CD14-positive monocyte (primary cell): ENCODE results near the gene SLC12A9. TPM values are rescaled to one million over a fixed set of nuclear protein-coding genes. Genes with fewer than 3 reads are reported as not detected.

Experiments used
- DNase-seq, 3 donors: peaks; one replicate each; pipeline ENCODE4 v3.0.0-alpha.2; 2011 to 2022
- H2AFZ ChIP-seq: 2 replicates; pipeline ENCODE4 v1.6.0; 2012; ENCODE audit warnings: mild to moderate bottlenecking, low read depth, low read length, inconsistent platforms; ENCODE audit not compliant: insufficient read depth, poor library complexity, severe bottlenecking
- H3K27ac ChIP-seq, 2 donors: 1 replicate in 1 of 2; 2 replicates in 1 of 2; pipeline ENCODE4 v1.5.1; 2012 to 2013; ENCODE audit warnings: low read length in 2 of 2, control low read depth in 1 of 2, inconsistent platforms in 1 of 2, low read depth in 1 of 2, mild to moderate bottlenecking in 1 of 2
- H3K27me3 ChIP-seq, 2 donors: one replicate each; pipeline versions ENCODE4 v1.6.0 to v1.6.1; 2011 to 2013; ENCODE audit warnings: low read length in 2 of 2; ENCODE audit not compliant: control insufficient read depth in 2 of 2, insufficient read depth in 2 of 2
- H3K36me3 ChIP-seq, 2 donors: replicated peaks in 1 of 2; 1 replicate in 1 of 2; 2 replicates in 1 of 2; pipeline versions ENCODE4 v1.5.1 to v1.6.1; 2012 to 2013; ENCODE audit warnings: low read length in 2 of 2, control low read depth in 1 of 2, inconsistent platforms in 1 of 2, mild to moderate bottlenecking in 1 of 2; ENCODE audit not compliant: insufficient read depth in 2 of 2, control insufficient read depth in 1 of 2
- H3K4me1 ChIP-seq, 2 donors: 1 replicate in 1 of 2; 2 replicates in 1 of 2; pipeline versions ENCODE4 v1.5.1 to v1.6.1; 2012 to 2013; ENCODE audit warnings: low read length in 2 of 2, control low read depth in 1 of 2, inconsistent platforms in 1 of 2, mild to moderate bottlenecking in 1 of 2, moderate library complexity in 1 of 2; ENCODE audit not compliant: insufficient read depth in 2 of 2, control insufficient read depth in 1 of 2
- H3K4me2 ChIP-seq: replicated peaks from 2 replicates; pipeline ENCODE3; 2012; ENCODE audit warnings: low read length, moderate library complexity, mild to moderate bottlenecking; ENCODE audit not compliant: poor library complexity, severe bottlenecking; ENCODE audit errors: extremely low read depth
- H3K4me3 ChIP-seq, 3 experiments: fragments of 200-600 bp in 1 of 3; sonication (generic) in 1 of 3; replicated peaks in 1 of 3; 1 replicate in 2 of 3; 2 replicates in 1 of 3; pipeline ENCODE4 v1.5.1; 2011 to 2013; ENCODE audit warnings: low read length in 3 of 3, mild to moderate bottlenecking in 3 of 3, control low read depth in 2 of 3, low read depth in 2 of 3, inconsistent platforms in 1 of 3, moderate library complexity in 1 of 3
- H3K79me2 ChIP-seq: 2 replicates; pipeline ENCODE4 v1.6.0; 2012; ENCODE audit warnings: mild to moderate bottlenecking, control low read depth, inconsistent platforms, low read length, moderate library complexity; ENCODE audit not compliant: insufficient read depth
- H3K9ac ChIP-seq: 2 replicates; pipeline ENCODE4 v1.6.0; 2017; ENCODE audit warnings: low read length, mild to moderate bottlenecking; ENCODE audit not compliant: insufficient read depth, poor library complexity, severe bottlenecking
- H3K9me3 ChIP-seq, 2 donors: replicated peaks in 1 of 2; 1 replicate in 1 of 2; 2 replicates in 1 of 2; pipeline versions ENCODE4 v1.5.1 to v1.6.1; 2012 to 2013; ENCODE audit warnings: low read length in 2 of 2, control low read depth in 1 of 2; ENCODE audit not compliant: control insufficient read depth in 1 of 2, insufficient read depth in 1 of 2
- H4K20me1 ChIP-seq: 2 replicates; pipeline ENCODE4 v1.6.0; 2012; ENCODE audit warnings: mild to moderate bottlenecking, low read length, control low read depth, moderate library complexity; ENCODE audit not compliant: insufficient read depth
- H3K27ac Mint-ChIP-seq, 7 donors: one replicate each; pipeline ENCODE4 v1.8.0; 2020; ENCODE audit warnings: mild to moderate bottlenecking in 7 of 7, mixed read lengths in 7 of 7, moderate library complexity in 6 of 7, inconsistent platforms in 2 of 7
- H3K27me3 Mint-ChIP-seq, 3 donors: one replicate each; pipeline ENCODE4 v1.8.0; 2021 to 2022; ENCODE audit warnings: low read depth in 3 of 3, mild to moderate bottlenecking in 3 of 3, mixed read lengths in 3 of 3, moderate library complexity in 3 of 3, inconsistent platforms in 1 of 3
- H3K36me3 Mint-ChIP-seq, 2 donors: one replicate each; pipeline ENCODE4 v1.8.0; 2020; ENCODE audit warnings: mixed read lengths in 2 of 2, inconsistent platforms in 1 of 2, mild to moderate bottlenecking in 1 of 2
- H3K4me1 Mint-ChIP-seq: one replicate; pipeline ENCODE4 v1.8.0; 2020; ENCODE audit warnings: mild to moderate bottlenecking, mixed read lengths
- H3K4me3 Mint-ChIP-seq, 2 donors: one replicate each; pipeline ENCODE4 v1.8.0; 2020; ENCODE audit warnings: mild to moderate bottlenecking in 2 of 2, mixed read lengths in 2 of 2, moderate library complexity in 1 of 2
- H3K9me3 Mint-ChIP-seq, 7 donors: one replicate each; pipeline ENCODE4 v1.8.0; 2020 to 2022; ENCODE audit warnings: mixed read lengths in 7 of 7, mild to moderate bottlenecking in 6 of 7, moderate library complexity in 6 of 7, inconsistent platforms in 2 of 7
- CTCF ChIP-seq: fragments of 200-600 bp; IDR thresholded peaks from one replicate; pipeline ENCODE4 v1.8.0; 2022; ENCODE audit warnings: antibody characterized with exemption, mild to moderate bottlenecking
- WGBS: methylation state at CpG from one replicate; pipeline ENCODE4 v1.1.5; 2013; ENCODE audit warnings: missing lambda C conversion rate; ENCODE audit not compliant: insufficient coverage; 5-methylcytosine and 5-hydroxymethylcytosine counted together
- intact Hi-C, 2 donors: fragments of 100-400 bp; cut with micrococcal nuclease; formaldehyde crosslinking; loops; one replicate each; pipeline versions ENCODE4 v1.15.0 to v1.15.1; 2023
- polyA plus RNA-seq, 3 donors: library from polyadenylated mRNA; depleted of rRNA in 1 of 3; unstranded in 2 of 3; stranded (reverse) in 1 of 3; fragments of 300-500 nt in 2 of 3; fragments of >200 nt in 1 of 3; fragmentation: Illumina TruSeq in 2 of 3; gene quantifications; 1 replicate in 2 of 3; 2 replicates in 1 of 3; pipeline ENCODE4 v1.2.3, GENCODE V29; 2012 to 2021

Gene SLC12A9
- polyA plus RNA-seq, 3 donors, result 18.8 to 119 (median 19.3) TPM

- peaks cover 2 to 4% (median 2%) of the 10 kb centered on the region in 3 donors for H3K27me3 Mint-ChIP-seq
- Histone ChIP-seq H2AFZ (peak overlapping the region; percentile 85), H3K9me3 (no peaks in the 10 kb centered on the region), H3K36me3 (peaks cover 39 to 44% of the 10 kb centered on the region in 2 donors), H3K4me3 (peak overlapping the region; percentile 4 to 74 (median 47)), H3K4me1 (peaks cover 28 to 38% of the 10 kb centered on the region in 2 donors), H4K20me1 (peaks cover 35% of the 10 kb centered on the region), H3K9ac (peak overlapping the region; percentile 69), H3K4me2 (peak overlapping the region; percentile 88), H3K79me2 (peaks cover 6% of the 10 kb centered on the region), H3K27ac (peak overlapping the region in 1 of 2 donors; percentile 66), H3K27me3 (no peaks in the 10 kb centered on the region)
- no peaks in the 10 kb centered on the region for H3K9me3 Mint-ChIP-seq
- peak overlapping the region in 4 of 7 donors; percentile 6 to 36 (median 19) for H3K27ac Mint-ChIP-seq
- peak overlapping the region; percentile 83 to 94 for H3K4me3 Mint-ChIP-seq
- WGBS, result under 1% methylated on average over 35 of the region's 46 CpGs
- peak; percentile 29 to 49 (median 36) for DNase-seq
- intact Hi-C loops, result no loop called here
- peaks cover 42% of the 10 kb centered on the region for H3K4me1 Mint-ChIP-seq
- TF ChIP-seq CTCF, result no peak
- peaks cover 44 to 45% of the 10 kb centered on the region in 2 donors for H3K36me3 Mint-ChIP-seq
These were observed 13.6 kb downstream of the SLC12A9 start for GRCh38 chr7:100865938-100866728.

- H2AFZ ChIP-seq, result peak overlapping the region; percentile 85
- H3K4me3 ChIP-seq, result peak overlapping the region; percentile 4 to 74 (median 47)
- no peak for DNase-seq
- peaks cover 33 to 39% of the 10 kb centered on the region in 2 donors for H3K36me3 ChIP-seq
- TF ChIP-seq CTCF, result no peak
- H3K9ac ChIP-seq, result peak overlapping the region; percentile 69
- peak overlapping the region in 4 of 7 donors; percentile 36 to 88 (median 53) for H3K27ac Mint-ChIP-seq
- peaks cover 44% of the 10 kb centered on the region for H3K4me1 Mint-ChIP-seq
- H3K27ac ChIP-seq, result peak overlapping the region in 1 of 2 donors; percentile 66
- 33% methylated on average over 3 of the region's 5 CpGs for WGBS
- H3K79me2 ChIP-seq, result peaks cover 6% of the 10 kb centered on the region
- no peaks in the 10 kb centered on the region for H3K9me3 Mint-ChIP-seq
- peaks cover 29% of the 10 kb centered on the region for H4K20me1 ChIP-seq
- peaks cover 28 to 38% of the 10 kb centered on the region in 2 donors for H3K4me1 ChIP-seq
- H3K36me3 Mint-ChIP-seq, result peaks cover 44% of the 10 kb centered on the region in 2 donors
- intact Hi-C loops, result no loop called here
- H3K27me3 ChIP-seq, result no peaks in the 10 kb centered on the region
- H3K4me2 ChIP-seq, result peak overlapping the region; percentile 88
- no peaks in the 10 kb centered on the region for H3K9me3 ChIP-seq
- H3K4me3 Mint-ChIP-seq, result peak overlapping the region; percentile 83 to 94
- peaks cover 2 to 4% (median 3%) of the 10 kb centered on the region in 3 donors for H3K27me3 Mint-ChIP-seq
These were observed 14.2 kb downstream of the SLC12A9 start for GRCh38 chr7:100866729-100867039.
